MM.1S (cell line): ENCODE data around the gene EID2.

Experiments
- EZH2 ChIP-seq: fragments of 300-600 bp; sonication (generic); optimal IDR thresholded peaks from 2 replicates; pipeline ENCODE3; 2017; ENCODE audit warnings: low read depth, mild to moderate bottlenecking, antibody characterized with exemption, low read length, mixed read lengths
- EZH2phosphoT487 ChIP-seq: fragments of 300-600 bp; sonication (generic); IDR thresholded peaks from 2 replicates; pipeline ENCODE4 v1.6.1; 2018; ENCODE audit warnings: antibody characterized with exemption, low read length
- TF ChIP-seq, protein P1 (sequence below): fragments of 300-600 bp; sonication (generic); IDR thresholded peaks from 2 replicates; pipeline ENCODE4 v1.5.1; 2016; ENCODE audit warnings: antibody characterized with exemption, low read length, mixed read lengths

DNA sequence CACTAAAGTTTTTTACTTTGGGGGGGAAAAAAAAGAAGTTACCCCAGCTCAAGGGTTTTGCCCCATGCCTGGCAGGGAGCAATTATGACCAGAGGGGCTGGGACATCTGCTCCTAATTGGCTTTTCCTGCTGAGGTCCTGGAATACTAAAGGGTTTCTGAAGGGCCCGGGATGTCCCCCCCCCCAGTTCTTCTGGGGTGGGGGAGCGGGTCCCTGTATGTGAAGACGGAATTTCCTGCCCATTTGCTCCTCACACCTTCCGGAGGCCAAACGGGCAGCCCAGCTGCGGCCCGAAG lies 42.3 kb downstream of the EID2 start:
- TF ChIP-seq EZH2 (no peak), EZH2phosphoT487 (no peak)
- TF ChIP-seq, protein P1, sequence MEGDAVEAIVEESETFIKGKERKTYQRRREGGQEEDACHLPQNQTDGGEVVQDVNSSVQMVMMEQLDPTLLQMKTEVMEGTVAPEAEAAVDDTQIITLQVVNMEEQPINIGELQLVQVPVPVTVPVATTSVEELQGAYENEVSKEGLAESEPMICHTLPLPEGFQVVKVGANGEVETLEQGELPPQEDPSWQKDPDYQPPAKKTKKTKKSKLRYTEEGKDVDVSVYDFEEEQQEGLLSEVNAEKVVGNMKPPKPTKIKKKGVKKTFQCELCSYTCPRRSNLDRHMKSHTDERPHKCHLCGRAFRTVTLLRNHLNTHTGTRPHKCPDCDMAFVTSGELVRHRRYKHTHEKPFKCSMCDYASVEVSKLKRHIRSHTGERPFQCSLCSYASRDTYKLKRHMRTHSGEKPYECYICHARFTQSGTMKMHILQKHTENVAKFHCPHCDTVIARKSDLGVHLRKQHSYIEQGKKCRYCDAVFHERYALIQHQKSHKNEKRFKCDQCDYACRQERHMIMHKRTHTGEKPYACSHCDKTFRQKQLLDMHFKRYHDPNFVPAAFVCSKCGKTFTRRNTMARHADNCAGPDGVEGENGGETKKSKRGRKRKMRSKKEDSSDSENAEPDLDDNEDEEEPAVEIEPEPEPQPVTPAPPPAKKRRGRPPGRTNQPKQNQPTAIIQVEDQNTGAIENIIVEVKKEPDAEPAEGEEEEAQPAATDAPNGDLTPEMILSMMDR, result no peak
